NCI-H446 treated with DMSO at 0.1 percent for 48 hours (cell line): ENCODE measurements around the gene GUF1.
A peak's percentile ranks its signal among the peaks of the same experiment; 100 is the strongest.

ENCODE experiments used
- DNase-seq: peaks from one replicate; lab custom pipeline; 2025; lab: John Stamatoyannopoulos, UW

GUF1 gene, protein sequence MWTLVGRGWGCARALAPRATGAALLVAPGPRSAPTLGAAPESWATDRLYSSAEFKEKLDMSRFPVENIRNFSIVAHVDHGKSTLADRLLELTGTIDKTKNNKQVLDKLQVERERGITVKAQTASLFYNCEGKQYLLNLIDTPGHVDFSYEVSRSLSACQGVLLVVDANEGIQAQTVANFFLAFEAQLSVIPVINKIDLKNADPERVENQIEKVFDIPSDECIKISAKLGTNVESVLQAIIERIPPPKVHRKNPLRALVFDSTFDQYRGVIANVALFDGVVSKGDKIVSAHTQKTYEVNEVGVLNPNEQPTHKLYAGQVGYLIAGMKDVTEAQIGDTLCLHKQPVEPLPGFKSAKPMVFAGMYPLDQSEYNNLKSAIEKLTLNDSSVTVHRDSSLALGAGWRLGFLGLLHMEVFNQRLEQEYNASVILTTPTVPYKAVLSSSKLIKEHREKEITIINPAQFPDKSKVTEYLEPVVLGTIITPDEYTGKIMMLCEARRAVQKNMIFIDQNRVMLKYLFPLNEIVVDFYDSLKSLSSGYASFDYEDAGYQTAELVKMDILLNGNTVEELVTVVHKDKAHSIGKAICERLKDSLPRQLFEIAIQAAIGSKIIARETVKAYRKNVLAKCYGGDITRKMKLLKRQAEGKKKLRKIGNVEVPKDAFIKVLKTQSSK

DNA sequence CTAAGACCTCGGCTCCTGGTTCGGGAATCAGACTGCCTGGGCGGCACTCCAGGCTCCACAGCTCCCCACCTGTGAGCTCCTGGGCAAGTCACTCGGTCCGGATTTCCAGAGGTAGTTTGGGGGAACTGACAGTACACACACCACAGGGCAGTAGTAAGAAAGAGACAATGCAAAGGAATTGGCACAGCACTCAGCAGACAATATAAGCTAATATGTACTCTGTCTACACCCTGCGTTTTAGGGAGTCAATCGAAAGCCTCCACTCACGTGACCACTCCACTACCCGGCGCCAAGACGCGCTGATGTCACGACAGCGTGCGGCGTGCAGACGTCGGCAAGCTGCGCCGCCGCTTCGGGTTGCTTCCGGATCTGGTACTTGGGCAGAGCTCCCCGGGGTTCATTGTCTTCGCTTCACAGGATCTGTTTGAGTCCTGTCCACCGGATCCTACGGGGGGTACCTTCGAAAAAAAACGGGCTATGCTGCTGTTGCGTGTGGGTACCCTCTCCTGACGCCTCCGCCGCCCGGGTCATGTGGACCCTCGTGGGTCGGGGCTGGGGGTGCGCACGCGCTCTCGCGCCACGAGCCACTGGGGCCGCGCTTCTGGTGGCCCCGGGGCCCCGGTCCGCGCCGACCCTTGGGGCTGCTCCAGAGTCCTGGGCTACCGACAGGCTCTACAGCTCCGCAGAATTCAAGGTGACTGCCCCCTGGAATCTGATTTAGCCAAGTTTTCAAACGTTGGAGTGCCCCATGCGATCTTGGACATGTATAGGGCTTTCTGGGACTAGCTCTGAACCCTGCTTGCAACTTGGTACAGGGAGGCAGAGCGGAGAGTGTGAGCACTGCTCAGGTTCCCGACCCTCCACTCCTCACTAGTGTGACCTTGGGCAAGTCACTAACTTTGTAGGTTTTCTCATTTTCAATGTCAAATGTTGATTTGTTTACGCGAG, at the start of gene GUF1:
Gene GUF1 (plus strand): TSS at position 327 of the 948 bp plus-strand sequence. CDS start 203 bp downstream, at position 530.
- peak; percentile 87 for DNase-seq

DNA sequence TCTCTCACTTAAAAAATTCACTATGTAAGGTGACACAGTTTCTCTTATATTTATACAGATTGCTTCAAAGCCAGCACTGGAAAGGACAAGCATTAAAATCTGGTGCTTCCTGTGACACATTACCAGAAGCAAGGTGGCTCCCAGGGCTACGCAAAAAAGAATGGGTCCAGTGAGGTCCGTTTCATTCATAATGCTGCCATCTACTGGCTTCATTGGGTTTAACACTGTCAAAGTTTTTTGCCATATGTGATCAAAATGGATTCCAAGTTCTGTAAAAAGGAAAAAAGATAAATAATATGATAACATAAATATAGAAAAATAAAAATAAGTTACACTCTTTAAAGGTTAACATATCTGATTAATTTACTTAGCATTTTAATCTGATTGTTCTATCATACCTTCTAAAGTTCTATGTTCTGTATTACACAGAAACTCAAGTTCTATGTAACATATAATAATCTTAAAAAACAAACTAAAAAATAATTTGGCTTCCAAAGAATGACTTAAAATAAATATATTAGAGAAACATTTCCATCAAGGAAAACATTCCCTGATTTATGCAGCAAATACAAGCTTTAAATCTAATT, 48.8 kb upstream of the GUF1 start:
- DNase-seq = peak; percentile 47

DNA sequence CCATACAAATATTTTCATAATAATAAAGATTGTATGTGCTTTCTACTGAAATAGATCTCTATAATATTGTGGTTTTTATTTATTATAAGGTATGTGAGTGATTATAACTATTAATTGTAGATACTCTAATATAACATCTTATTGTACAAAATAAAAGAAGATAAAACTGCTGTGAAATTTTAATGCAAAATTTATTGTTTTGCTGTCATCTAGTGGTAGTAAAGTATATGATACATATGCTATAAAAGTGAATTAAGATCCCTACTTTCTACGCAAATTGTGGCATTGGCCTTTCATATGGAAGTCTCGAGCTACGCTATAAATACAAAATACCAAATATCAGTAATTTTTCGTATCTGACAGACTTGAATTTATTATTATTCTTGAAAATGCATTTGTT, 46.1 kb upstream of the GUF1 start:
- no peak for DNase-seq

DNA sequence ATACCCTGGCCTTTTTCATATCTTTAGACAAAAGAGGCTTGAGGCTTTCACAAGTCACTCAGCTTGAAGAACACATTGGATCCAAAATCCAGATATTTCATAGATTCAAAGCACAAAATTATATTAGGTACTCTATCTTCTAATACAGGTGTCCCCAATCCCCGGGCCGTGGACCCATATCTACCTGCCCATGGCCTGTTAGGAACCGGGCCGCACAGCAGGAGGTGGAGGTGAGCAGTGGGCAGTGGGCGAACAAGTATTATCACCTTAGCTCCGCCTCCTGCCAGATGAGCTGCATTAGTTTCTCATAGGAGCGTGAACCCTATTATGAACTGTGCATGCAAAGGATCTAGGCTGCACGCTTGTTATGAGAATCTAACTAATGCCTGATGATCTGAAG, 45.5 kb upstream of the GUF1 start:
- no peak for DNase-seq

DNA sequence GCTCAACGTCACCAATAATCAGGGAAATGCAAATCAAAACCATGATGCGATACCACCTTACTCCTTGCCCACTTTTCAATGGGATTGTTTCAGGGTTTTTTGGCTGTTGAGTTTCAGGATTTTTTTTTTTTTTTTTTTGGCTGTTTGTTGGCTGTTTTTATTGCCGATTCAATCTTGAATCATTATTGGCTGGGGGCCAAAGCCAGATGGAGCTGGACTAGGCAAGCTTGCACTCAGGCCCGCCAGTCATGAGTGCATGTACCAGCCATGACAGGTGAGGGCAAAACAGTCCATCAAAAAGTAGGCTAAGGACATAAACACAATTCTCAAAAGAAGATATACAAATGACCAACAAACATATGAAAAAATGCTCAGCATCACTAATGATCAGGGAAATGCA, 40.1 kb upstream of the GUF1 start:
- peak; percentile 72 for DNase-seq

DNA sequence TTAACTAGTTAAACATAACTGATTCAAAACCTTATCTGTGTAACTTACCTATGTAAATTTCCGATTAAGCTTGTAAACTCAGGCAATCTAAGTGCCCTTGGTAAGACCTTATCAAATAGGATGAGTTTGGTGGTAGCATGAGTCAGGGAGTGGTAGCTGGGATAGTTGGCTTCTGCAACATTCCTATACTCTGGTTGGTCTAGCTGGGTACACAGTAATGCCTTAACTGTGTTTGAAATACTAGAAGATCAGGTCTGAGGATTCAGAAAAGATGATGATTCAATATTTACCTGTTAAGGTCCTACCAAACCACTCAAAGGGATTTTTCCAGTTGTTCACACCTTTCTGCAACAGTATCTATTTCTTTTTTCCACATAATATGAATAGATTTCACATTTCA, 32.1 kb upstream of the GUF1 start:
- DNase-seq = no peak

DNA sequence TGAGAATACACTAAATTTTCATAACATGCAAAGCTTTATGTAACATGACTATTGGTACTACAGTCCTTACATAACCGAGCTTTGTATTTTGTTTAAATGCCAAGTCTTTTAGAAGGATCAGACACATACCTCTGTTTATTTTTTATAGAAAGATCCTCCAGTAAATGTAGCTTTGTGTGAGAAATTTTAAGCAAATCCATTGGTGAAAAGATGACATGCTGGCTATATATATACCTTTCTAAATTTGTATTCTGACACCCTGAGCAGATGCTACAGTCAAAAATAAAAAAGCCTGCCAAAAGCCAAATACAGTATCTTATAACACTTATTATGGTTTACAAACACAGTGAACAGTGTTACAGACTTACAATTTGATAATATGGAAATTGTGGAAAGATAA, 26.8 kb upstream of the GUF1 start, which contains the start of gene YIPF7:
Gene YIPF7 (minus strand): TSS at position 201 of the 400 bp plus-strand sequence. CDS start 1,525 bp downstream, outside the sequence.
- peak; percentile 41 for DNase-seq

DNA sequence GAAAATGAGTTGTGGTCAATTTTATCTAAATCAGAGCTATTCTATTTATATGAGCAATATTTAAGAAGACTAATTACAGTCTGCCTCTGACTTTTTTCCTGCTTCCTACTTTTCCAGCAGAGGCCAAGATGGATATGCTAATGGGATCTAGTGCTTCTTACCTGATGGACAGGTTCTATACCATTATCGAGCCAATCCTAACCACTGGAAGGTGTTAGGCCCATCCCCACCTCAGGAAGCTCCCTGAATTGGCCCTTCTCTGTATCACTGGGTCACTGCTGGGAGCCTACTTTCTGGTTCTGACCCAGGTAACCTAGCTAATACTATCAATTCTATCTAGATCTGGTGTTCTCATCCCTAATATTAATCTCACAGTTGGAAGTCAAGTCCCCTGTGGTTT, 26.2 kb upstream of the GUF1 start:
- no peak for DNase-seq

DNA sequence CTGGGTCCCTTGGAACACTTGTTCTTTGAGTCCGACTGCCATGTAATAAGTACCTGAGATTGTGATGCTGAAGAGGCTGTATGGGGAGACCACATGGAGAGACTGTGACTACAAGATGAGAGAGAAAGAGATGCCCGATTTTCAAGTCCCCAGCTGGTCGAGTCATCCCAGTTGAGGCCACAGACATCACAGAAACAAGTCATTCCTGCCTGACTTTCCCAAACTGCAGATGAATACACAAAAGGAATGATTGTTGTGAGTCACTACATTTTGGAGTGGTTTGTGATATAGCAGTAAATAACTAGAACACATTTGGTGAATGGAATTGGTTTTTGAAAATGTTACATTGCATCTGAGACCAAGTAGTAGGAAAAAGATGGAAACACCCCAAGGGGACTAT, 17.8 kb upstream of the GUF1 start:
- no peak for DNase-seq

DNA sequence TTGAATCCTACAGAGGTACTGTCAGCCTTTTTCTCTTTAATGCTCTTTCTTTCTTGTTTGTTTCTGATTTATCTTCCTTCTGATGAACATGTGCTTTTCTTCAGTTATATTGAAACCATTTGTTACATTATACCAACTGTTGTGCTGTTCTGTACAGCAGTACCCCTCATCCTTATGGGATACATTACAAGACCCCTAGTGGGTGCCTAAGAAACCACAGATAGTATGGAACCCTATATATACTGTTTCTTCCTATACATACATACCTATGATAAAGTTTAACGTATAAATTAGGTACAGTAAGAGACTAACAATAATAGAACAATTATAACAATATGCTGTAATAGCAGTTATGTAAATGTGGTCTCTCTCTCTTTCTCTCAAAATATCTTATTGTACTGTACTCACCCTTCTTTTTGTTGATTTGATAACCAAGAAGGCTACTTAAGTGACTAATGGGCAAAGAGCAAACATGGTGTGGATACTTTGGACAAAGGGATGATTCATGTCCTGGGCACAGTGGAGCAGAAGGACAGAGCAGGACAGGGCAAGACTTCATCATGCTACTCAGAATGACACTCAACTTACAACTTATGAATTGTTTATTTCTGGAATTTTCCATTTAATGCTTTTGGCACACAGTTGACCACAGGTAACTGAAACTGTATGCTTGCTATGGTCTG, 16.1 kb upstream of the GUF1 start:
- DNase-seq = no peak

DNA sequence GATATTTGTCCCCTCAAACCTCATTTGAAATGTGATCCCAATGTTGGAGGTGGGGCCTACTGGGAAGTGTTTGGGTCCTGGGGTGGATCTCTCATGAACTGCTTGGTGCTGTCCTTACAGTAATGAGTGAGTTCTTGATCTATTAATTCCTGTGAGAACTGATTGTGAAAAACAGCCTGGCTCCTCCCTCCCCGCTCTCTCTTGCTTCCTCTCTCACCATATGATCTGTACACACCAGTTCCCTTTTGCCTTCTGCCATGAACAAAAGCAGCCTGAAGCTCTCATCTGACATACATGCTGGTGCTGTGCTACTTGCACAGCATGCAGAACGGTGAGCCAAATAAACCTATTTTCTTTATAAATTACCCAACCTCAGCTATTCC, 15.6 kb upstream of the GUF1 start:
- no peak for DNase-seq

DNA sequence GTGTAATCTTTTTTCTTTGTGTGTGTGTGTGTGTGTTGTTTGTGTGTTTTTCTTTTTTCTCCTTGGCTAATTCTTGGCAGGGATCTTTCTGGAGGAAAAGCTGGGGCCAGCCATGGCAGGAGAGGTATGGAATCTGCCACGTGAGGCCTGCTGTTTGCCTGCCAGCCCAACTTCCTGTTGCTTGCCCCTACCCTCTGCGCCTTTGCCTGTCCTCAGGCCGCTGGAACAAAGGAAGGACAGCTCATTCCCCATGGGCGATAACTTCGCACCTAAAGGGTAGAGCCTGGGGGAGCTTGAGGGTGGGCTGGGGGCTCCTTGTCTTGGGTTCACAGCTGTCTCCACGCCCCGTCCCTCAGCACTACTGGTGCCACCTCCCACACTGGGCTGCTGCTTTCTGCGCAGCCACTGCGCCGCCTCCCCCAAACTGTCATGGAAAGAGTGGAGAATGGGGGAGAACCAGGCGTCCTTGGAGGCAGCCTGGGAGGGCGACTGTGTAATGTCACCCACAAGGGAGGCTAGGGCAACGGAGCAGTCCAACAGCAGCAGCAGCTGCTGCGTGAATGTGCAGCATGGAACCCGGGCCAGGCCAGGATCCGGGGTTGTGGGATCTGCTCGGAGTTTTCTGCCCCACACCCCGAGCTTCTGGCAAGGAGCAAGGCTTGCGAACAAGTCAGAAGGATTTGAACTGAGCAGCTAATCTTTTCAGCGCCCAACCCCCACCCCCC, 14.5 kb upstream of the GUF1 start:
- no peak for DNase-seq

DNA sequence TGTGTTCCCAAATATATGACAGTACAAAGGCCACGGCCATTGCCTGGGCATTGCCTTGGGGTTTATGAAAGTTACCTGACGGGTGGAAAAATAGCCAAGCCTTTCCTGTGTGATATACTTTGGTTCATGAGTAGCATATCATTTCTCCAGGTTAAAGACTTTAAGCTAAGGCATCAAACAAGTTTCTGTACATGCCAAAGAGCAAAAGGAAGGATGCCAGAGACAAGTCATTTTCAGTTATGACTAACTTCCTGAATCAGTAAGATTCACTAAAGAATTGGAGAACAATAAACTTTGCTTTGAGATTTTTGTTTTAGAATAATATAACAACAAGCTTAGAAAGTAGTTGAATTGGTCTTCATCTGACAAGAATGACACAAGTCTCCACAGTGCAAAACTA, 9.7 kb upstream of the GUF1 start:
- DNase-seq = no peak

DNA sequence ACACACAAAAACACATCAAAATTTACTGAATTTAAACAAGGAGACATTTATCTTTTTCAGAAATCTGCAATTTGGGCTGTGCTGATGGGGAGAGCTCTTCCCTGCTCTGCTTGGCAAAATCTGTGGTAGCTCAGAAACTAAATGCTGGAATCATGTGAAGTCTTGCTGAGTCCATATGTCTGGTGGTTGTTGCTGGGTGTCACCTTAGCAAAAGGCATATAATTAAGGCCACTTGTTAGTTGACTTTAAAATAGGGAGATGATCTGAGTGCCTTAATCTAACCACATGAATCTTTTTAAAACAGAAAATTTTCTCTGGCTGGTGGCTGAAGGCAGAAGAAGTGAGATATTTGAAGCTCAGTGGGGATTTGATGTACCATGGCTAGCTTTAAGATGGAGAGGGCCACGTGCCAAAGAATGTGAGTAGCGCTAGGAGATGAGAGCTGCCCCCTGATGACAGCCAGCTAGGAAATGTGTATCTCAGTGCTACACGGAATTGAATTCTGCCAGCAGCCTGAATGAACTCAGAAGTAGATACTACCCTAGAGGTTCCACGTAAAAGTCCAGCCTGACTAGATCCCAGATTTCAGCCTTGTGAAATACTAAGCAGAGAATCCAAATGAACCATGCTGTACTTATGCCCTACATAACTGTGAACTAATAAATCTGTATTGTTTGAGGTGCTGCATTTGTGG, 7.6 kb upstream of the GUF1 start:
- peak; percentile 95 for DNase-seq

DNA sequence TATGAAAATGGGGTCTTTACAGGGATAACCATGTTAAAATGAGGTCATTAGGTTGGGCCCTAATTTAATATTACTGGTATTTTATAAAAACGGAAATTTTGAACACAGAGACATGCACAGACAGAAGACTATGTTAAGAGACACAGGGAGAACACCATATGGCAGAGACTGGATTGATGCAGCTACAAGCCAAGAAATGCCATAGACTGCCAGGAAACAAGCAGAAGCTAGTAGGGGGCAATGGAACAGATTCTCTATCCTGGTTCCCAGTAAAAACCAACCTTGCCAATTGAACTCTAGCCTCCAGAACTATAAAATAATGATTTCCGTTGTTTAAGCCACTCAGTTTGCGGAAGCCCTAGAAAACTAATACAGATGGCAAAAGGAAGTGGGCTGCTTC, 6.6 kb upstream of the GUF1 start:
- DNase-seq = peak; percentile 92

DNA sequence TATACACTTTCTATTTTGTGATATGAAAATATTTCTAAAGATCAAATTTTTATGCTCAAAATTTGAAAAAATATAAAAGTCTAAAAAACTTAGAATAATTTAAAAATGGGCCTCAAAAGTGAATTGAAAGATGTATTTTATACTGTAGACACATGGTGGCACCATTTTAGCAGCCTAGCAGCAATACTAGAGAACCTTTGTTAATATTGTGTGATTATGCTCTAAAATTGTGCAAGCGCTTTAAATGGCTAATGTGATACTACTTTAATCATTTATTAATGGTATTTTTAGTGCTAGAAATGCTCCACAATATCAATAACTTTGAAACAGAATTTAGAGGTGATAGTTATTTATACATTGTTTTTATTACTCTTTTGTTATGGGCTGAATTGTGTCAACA, 3.7 kb upstream of the GUF1 start:
- DNase-seq = peak; percentile 11

DNA sequence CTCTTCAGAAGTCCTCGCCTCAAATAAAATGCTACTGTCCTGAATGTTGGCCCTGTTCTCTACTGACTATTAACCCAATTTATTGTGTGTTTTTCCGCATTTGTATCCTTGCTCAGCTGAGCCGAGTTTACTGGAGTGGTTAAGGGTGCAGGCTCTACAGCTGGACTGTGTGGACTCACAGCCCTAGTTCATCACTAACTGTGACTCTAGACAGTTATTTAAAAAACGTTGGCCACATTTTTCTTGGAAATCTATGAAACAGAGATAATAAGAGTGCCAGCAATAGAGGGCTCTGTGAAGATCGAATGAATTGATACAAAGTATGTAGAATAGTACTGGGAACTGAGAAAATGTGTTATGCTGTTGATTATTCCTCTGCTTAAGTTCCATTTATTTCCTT, 2.9 kb upstream of the GUF1 start:
- DNase-seq = no peak

DNA sequence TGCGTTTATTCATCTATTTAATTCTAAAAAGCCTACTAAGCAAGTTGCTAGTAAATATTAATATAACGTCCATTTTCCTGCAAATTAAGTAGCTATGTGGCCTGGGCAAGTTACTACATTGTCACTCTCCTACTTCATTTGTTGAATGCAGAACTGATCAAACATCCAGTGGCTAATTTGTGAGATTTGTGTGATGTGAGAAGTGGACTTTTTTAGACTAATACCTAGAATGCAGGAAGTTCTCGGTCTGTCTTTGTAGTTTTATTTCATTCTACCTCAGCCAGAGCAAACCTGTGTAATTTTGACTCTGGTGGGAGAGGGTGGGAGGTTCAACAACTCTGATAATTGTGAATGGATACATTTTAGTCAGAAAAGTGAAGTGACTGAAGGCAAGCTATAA, 840 bp downstream of the GUF1 start:
- no peak for DNase-seq

DNA sequence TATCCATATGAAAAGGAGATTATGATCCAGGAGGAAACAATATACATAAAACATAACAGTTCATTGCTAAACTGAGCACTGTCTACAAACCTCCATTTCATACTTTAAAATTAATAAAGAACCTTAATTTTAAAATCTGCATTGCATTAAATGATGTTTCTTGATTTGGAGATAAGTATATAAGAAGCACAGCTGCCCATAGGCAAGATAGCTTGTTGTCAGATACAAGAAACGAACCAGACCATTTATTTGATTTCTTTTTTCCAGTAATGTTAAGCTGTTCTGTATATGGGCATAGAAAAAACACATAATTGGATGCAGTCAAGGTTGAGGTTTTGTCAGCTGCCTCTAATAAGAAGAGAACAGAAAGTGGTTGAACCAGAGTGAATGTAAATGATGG, 6.4 kb downstream of the GUF1 start:
- no peak for DNase-seq

DNA sequence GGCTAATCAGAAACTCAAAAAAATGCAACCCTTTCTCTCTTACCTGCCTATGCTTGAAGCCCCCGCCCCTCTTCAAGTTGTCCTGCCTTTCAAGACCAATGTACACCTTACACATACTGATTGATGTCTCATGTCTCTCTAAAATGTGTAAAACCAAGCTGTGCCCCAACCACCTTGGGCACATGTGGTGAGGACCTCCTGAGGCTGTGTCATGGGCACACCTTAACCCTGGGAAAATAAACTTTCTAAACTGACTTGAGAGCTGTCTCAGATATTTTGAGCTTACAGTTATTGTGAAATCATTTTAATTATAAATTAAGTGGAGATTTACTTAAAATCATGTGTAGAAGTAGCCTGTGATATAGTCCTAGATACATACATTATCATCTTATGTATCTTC, 22.2 kb downstream of the GUF1 start:
- DNase-seq = no peak
